ENCODE results near the gene SLCO2A1.

Gene SLCO2A1

GRCh38 chr3:133930341-133930933 is 99.3 kb downstream of the SLCO2A1 start:
- peak; percentile 74 for DNase-seq

- no peak for DNase-seq
Observed at GRCh38 chr3:133928903-133929607, 100.7 kb downstream of the SLCO2A1 start.

GRCh38 chr3:133928136-133928893 is 101.4 kb downstream of the SLCO2A1 start:
- no peak for DNase-seq

- peak; percentile 51 for DNase-seq
Observed at GRCh38 chr3:133927540-133928066, 102.1 kb downstream of the SLCO2A1 start.

- DNase-seq = peak; percentile 59
Observed at GRCh38 chr3:133926736-133927539, 102.8 kb downstream of the SLCO2A1 start.

- no peak for DNase-seq
Observed at GRCh38 chr3:133925960-133926735, 103.6 kb downstream of the SLCO2A1 start.

- DNase-seq = peak; percentile 59
Observed at GRCh38 chr3:133924041-133924440, 105.7 kb downstream of the SLCO2A1 start.

GRCh38 chr3:133921592-133921991 is 108.1 kb downstream of the SLCO2A1 start:
- no peak for DNase-seq

- no peak for DNase-seq
Observed at GRCh38 chr3:133917144-133917543, 112.6 kb downstream of the SLCO2A1 start.

GRCh38 chr3:133915685-133916658 is 113.8 kb downstream of the SLCO2A1 start:
- peak; percentile 16 for DNase-seq

- DNase-seq = no peak
Observed at GRCh38 chr3:133914839-133915600, 114.7 kb downstream of the SLCO2A1 start.

GRCh38 chr3:133910422-133910821 is 119.3 kb downstream of the SLCO2A1 start:
- no peak for DNase-seq

- DNase-seq = no peak
Observed at GRCh38 chr3:133905376-133905775, 124.3 kb downstream of the SLCO2A1 start.

- DNase-seq = no peak
Observed at GRCh38 chr3:133901847-133902246, 127.9 kb downstream of the SLCO2A1 start.

GRCh38 chr3:133901083-133901482 is 128.6 kb downstream of the SLCO2A1 start:
- DNase-seq = no peak

GRCh38 chr3:133899311-133899710 is 130.4 kb downstream of the SLCO2A1 start:
- DNase-seq = no peak

- no peak for DNase-seq
Observed at GRCh38 chr3:133897547-133897946, 132.2 kb downstream of the SLCO2A1 start.

- DNase-seq = no peak
Observed at GRCh38 chr3:133896002-133896761, 133.5 kb downstream of the SLCO2A1 start.
